ENCODE data around the gene GMPPB.

GRCh38 chr3:49732597-49732996 is 8.8 kb upstream of the GMPPB start:
- TF ChIP-seq YY1 (IDR thresholded peaks at IDR 0.05; ENCODE audit: insufficient read depth, insufficient read length) = no peak
- TF ChIP-seq SUZ12 (IDR thresholded peaks at IDR 0.05; ENCODE audit: extremely low read depth, insufficient read depth, insufficient read length) = no peak
- no peak for TF ChIP-seq ZNF274 (IDR thresholded peaks at IDR 0.05; ENCODE audit: low read depth, low read length)
